ENCODE data around the gene RPAP3. TPM values are rescaled to one million over a fixed set of nuclear protein-coding genes. Genes with fewer than 3 reads are reported as not detected.

The RPAP3 gene
- total RNA-seq, 1 experiment from 2014 or later = 48.9 TPM

DNA sequence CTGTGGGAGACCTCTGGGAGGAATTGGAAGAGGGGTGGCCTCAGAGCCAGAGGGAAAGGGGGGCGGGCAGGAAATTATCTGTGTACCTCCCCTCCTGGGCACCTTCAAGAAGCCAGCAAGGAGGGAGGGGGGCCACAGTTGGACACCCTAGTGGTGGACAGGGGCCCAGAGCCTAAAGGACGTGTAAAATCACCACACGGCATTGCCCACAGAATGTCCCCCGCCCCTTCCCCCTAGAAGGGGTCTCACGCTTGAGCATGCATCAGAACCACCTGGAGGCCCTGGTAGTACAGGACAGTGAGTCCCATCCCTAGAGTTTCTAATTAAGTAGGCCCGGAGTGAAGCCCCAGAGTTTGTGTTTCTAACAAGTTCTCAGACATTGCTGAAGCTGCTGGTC lies 11.2 kb upstream of the RPAP3 start:
- no peak overlapping the region for H3K27ac Mint-ChIP-seq
- Histone ChIP-seq H3K23ac (ENCODE audit: insufficient read length, low read depth, low read length) (no peak overlapping the region), H2AK5ac (ENCODE audit: insufficient read length, low read length) (no peak overlapping the region), H2BK12ac (ENCODE audit: insufficient read length, low read depth, low read length) (no peak overlapping the region), H3K79me2 (ENCODE audit: insufficient read depth, low read length) (no peaks in the 10 kb centered on the region), H3K27me3 (ENCODE audit: insufficient read depth, low read length) (peaks cover 3% of the 10 kb centered on the region; the same call in 1 of the 2 replicates), H3T11ph (ENCODE audit: low read length) (no peak overlapping the region), H3K4me2 (ENCODE audit: insufficient read depth, insufficient read length, low read length) (no peak overlapping the region), H3K9me3 (ENCODE audit: control insufficient read depth, low read depth, low read length) (no peaks in the 10 kb centered on the region), H2BK120ac (ENCODE audit: low read depth, low read length, poor library complexity, severe bottlenecking) (no peak overlapping the region), H4K5ac (ENCODE audit: insufficient read length, low read depth, low read length) (no peak overlapping the region), H4K8ac (replicated peaks; ENCODE audit: insufficient read length, low read depth, low read length) (no peak overlapping the region), H3K4me1 (ENCODE audit: insufficient read depth, low read length) (no peaks in the 10 kb centered on the region), H4K91ac (ENCODE audit: insufficient read length, low read depth, low read length) (no peak overlapping the region), H3K79me1 (ENCODE audit: insufficient read depth, low read depth, low read length, poor library complexity, severe bottlenecking) (no peaks in the 10 kb centered on the region), H3K9ac (ENCODE audit: extremely low read depth, insufficient read length, low read length) (no peak overlapping the region), H3K4ac (ENCODE audit: low read depth, low read length) (no peak overlapping the region), H4K20me1 (ENCODE audit: control insufficient read depth, insufficient read depth, insufficient read length) (no peaks in the 10 kb centered on the region), H3K56ac (ENCODE audit: insufficient read length, low read depth, low read length) (no peak overlapping the region), H2AFZ (ENCODE audit: low read length) (no peak overlapping the region), H2BK5ac (ENCODE audit: insufficient read length, low read length) (no peak overlapping the region), H2BK15ac (ENCODE audit: low read depth, low read length) (no peak overlapping the region), H2BK20ac (ENCODE audit: low read depth, low read length, poor library complexity, severe bottlenecking) (no peak overlapping the region), H3K23me2 (ENCODE audit: insufficient read length, low read depth, low read length, poor library complexity, severe bottlenecking) (no peaks in the 10 kb centered on the region), H3K27ac (ENCODE audit: insufficient read length, low read depth, low read length) (no peak overlapping the region), H3K18ac (ENCODE audit: insufficient read length, low read depth, low read length) (no peak overlapping the region), H3K14ac (ENCODE audit: insufficient read depth, low read length) (no peak overlapping the region)
- no CpG with 5 or more reads among the region's 6 CpGs for WGBS (ENCODE audit: extremely low coverage, insufficient read length, low lambda C conversion rate)
- H3K9me3 Mint-ChIP-seq = no peaks in the 10 kb centered on the region
- H3K4me1 Mint-ChIP-seq = peaks cover 26 to 28% of the 10 kb centered on the region in 2 experiments
- no peaks in the 10 kb centered on the region; a peak in 1 of 7 replicates for H3K36me3 Mint-ChIP-seq (ENCODE audit: insufficient read depth in 1 of 3, low read depth in 3 of 3)
- DNase-seq = no peak
- H3K27me3 Mint-ChIP-seq (ENCODE audit: low read depth) = peaks cover 47% of the 10 kb centered on the region
- H3K4me3 Mint-ChIP-seq = no peak overlapping the region
- TF ChIP-seq, protein P1, sequence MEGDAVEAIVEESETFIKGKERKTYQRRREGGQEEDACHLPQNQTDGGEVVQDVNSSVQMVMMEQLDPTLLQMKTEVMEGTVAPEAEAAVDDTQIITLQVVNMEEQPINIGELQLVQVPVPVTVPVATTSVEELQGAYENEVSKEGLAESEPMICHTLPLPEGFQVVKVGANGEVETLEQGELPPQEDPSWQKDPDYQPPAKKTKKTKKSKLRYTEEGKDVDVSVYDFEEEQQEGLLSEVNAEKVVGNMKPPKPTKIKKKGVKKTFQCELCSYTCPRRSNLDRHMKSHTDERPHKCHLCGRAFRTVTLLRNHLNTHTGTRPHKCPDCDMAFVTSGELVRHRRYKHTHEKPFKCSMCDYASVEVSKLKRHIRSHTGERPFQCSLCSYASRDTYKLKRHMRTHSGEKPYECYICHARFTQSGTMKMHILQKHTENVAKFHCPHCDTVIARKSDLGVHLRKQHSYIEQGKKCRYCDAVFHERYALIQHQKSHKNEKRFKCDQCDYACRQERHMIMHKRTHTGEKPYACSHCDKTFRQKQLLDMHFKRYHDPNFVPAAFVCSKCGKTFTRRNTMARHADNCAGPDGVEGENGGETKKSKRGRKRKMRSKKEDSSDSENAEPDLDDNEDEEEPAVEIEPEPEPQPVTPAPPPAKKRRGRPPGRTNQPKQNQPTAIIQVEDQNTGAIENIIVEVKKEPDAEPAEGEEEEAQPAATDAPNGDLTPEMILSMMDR (conservative IDR thresholded peaks at IDR 0.05) = no peak

All from H9 (cell line).